ENCODE measurements around the gene HPS5. TPM values are rescaled to one million over a fixed set of nuclear protein-coding genes. Genes with fewer than 3 reads are reported as not detected.

The HPS5 gene
- total RNA-seq, 4 donors from 2014 or later = 17.6 to 49.9 (median 38.0) TPM

- Histone ChIP-seq H3K27me3 (no peaks in the 10 kb centered on the region), H3K27ac (no peak overlapping the region), H3K9me3 (no peaks in the 10 kb centered on the region), H3K4me3 (no peak overlapping the region), H3K4me1 (no peaks in the 10 kb centered on the region), H3K36me3 (peaks cover 0 to 68% (median 0%) of the 10 kb centered on the region in 3 donors)
- no peak for TF ChIP-seq POLR2A (IDR thresholded peaks at IDR 0.05)
- no peak for TF ChIP-seq CTCF (IDR thresholded peaks at IDR 0.05)
- DNase-seq = no peak
Observed at GRCh38 chr11:18352581-18352980, 30.6 kb upstream of the HPS5 start.

GRCh38 chr11:18347471-18348125 lies 25.7 kb upstream of the HPS5 start:
- Histone ChIP-seq H3K36me3 (peaks cover 0 to 70% (median 0%) of the 10 kb centered on the region in 3 donors), H3K27me3 (no peaks in the 10 kb centered on the region), H3K9me3 (no peaks in the 10 kb centered on the region), H3K4me1 (no peaks in the 10 kb centered on the region), H3K27ac (no peak overlapping the region), H3K4me3 (no peak overlapping the region)
- TF ChIP-seq POLR2A (IDR thresholded peaks at IDR 0.05) = no peak
- no peak for TF ChIP-seq CTCF (IDR thresholded peaks at IDR 0.05)
- no peak for DNase-seq

- DNase-seq = no peak
- Histone ChIP-seq H3K4me3 (no peak overlapping the region), H3K9me3 (no peaks in the 10 kb centered on the region), H3K27me3 (no peaks in the 10 kb centered on the region), H3K27ac (no peak overlapping the region), H3K36me3 (peaks cover 0 to 66% (median 0%) of the 10 kb centered on the region in 3 donors), H3K4me1 (no peaks in the 10 kb centered on the region)
- TF ChIP-seq CTCF (IDR thresholded peaks at IDR 0.05) = no peak
Observed at GRCh38 chr11:18332891-18333290, 11.0 kb upstream of the HPS5 start.

GRCh38 chr11:18332302-18332701 lies 10.4 kb upstream of the HPS5 start:
- no peak for DNase-seq
- H3K36me3 ChIP-seq = peaks cover 0 to 66% (median 0%) of the 10 kb centered on the region in 3 donors
- H3K4me3 ChIP-seq = no peak overlapping the region
- no peaks in the 10 kb centered on the region for H3K4me1 ChIP-seq
- H3K27me3 ChIP-seq = no peaks in the 10 kb centered on the region
- no peaks in the 10 kb centered on the region for H3K9me3 ChIP-seq
- TF ChIP-seq CTCF (IDR thresholded peaks at IDR 0.05) (no peak), POLR2A (IDR thresholded peaks at IDR 0.05) (no peak)
- no peak overlapping the region for H3K27ac ChIP-seq

- no peak for DNase-seq
- no peak overlapping the region for H3K4me3 ChIP-seq
- H3K4me1 ChIP-seq = no peaks in the 10 kb centered on the region
- no peak overlapping the region for H3K27ac ChIP-seq
- H3K36me3 ChIP-seq = peaks cover 0 to 61% (median 0%) of the 10 kb centered on the region in 3 donors
- no peaks in the 10 kb centered on the region for H3K9me3 ChIP-seq
- no peak for TF ChIP-seq POLR2A (IDR thresholded peaks at IDR 0.05)
- TF ChIP-seq CTCF (IDR thresholded peaks at IDR 0.05) = no peak
- no peaks in the 10 kb centered on the region for H3K27me3 ChIP-seq
Observed at GRCh38 chr11:18330921-18331320, 9.0 kb upstream of the HPS5 start.
